NCI-H345 treated with DMSO at 0.1 percent for 48 hours (cell line): ENCODE measurements around the gene ZC3HAV1L.
"Not testable (repeated sequence)": the region's sequence is repeated elsewhere in the genome, so short reads cannot be mapped to it uniquely, and the experiment has no call there.

Experiments
- DNase-seq: peaks from one replicate; lab custom pipeline; 2025; ENCODE audit not compliant: unreplicated experiment; lab: John Stamatoyannopoulos, UW

The ZC3HAV1L gene

GRCh38 chr7:139022286-139022685, 13.6 kb downstream of the ZC3HAV1L start:
- no peak for DNase-seq

GRCh38 chr7:139018910-139019309, 16.9 kb downstream of the ZC3HAV1L start:
- no peak for DNase-seq

- DNase-seq: peak; percentile 61
Observed at GRCh38 chr7:139016931-139017511, 18.8 kb downstream of the ZC3HAV1L start.

GRCh38 chr7:139011373-139011772, 24.5 kb downstream of the ZC3HAV1L start:
- DNase-seq: no peak

GRCh38 chr7:139004321-139005090, 31.3 kb downstream of the ZC3HAV1L start:
- DNase-seq: no peak

DNA sequence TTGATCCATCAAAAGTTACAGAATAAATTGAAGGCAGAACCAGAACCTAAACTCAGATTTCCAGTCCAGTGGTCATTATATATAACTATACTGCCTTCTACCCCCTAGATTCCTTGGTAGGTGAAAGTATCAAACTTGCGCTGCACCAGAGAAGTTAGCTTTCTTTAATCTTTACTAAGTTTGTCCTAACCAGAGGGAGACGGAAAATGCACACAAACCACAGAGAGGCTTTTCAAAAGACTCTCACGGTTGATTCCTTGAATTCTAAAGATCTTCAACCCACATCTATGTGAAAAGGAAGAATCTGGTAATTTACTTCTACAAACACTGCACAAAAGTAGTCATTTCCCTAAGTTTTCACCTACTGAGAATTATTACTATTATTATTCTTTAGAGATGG, 36.4 kb downstream of the ZC3HAV1L start:
- DNase-seq: no peak

- no peak for DNase-seq
Observed at GRCh38 chr7:138992052-138992531, 43.8 kb downstream of the ZC3HAV1L start.

- DNase-seq: no peak
Observed at GRCh38 chr7:138987686-138988085, 48.2 kb downstream of the ZC3HAV1L start.

DNA sequence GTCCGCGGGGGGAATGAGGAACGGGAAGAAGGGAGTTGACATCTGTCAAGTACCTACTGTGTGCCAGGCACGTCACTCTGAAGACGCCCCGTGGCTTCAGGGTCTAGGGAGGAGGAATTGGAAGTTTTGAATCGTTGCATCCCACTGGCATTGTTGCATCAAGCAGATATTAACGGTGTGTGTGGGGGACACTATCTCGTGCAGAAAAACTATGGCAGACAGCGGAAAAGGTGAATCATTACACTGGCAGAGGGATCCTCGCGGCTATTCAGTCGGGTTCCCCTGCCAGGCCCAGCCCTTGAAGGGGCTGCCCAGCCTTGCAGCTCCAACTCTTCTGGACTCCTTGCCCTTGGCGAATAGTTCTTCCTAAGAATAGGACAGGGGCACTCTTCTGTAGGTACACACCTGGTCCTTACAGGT, 53.6 kb downstream of the ZC3HAV1L start:
- no peak for DNase-seq

- peak; percentile 19 for DNase-seq
Observed at GRCh38 chr7:138981332-138982203, 54.3 kb downstream of the ZC3HAV1L start, which contains the start of gene KIAA1549. Gene KIAA1549 (minus strand): TSS chr7:138981389. CDS start chr7:138981269, 120 bp downstream.

DNA sequence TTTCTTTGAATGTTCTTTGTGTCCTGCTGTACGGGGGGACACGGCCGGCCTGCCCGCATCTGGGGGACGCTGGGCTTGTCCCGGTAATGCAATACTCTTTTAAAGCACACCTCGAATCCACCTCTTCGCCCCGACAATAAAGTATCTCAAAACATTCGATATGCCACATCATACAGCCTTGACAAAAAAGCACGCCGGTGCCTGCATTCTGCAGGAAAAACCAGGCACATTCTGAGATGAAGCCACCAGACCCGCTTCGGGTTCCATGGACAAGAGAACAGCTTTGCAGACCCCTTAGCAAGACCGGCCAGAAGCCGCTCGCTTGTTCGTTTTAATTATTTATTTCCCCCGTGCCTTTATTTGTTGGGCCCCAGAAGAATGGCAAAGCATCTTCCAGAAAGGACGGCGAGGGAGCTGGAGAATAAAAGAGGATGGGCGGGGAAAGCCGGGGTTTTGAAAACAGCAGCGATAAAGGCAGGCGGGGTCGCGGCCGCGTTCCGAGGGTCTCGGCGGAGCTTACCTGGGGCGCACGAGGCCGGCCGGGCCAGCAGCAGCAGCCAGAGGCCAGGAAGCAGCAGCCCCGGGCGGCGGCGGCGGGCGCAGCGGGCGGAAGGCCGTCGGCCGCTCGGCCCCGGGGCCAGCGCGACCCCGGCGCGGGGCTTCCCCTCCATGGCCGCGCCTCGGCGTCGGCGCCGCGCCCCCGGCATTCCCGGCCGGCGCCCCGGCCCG, 55.1 kb downstream of the ZC3HAV1L start:
- no peak for DNase-seq

GRCh38 chr7:138979988-138980562, 55.8 kb downstream of the ZC3HAV1L start:
- no peak for DNase-seq

DNA sequence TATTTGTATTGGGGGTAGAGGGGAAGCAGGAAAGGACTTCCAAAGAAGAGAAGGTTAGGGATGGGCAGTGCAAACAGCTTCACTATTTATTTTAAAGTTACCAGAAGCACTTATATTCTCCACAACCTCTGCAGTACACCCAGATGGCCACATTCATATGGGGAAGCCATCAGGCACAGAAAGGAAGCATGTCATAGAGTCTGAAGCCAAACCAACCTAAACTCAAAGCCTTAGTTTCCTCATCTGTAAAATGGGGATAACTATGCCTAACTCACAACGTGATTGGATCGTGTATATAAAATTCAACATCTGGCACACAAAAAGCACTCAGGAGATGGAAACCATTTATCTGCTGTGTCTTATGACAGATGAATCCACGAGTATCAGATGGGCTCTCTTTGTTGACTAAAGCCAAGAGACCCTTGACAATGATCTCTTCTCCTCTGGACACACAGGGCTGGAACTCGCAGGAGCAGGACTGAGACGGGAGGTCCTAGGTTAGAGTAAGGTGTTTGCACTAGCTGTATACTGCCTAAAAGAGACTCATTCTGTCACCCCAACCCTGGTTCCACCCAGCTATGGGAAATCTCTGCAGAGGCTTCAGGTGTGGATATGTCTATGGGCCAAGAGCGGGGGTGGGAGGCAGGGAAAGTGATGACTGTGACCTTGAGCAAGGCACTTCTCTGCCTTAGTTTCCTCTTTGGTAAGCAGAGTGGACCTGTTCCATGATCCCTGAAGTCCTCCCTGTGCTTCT, 56.4 kb downstream of the ZC3HAV1L start:
- no peak for DNase-seq

DNA sequence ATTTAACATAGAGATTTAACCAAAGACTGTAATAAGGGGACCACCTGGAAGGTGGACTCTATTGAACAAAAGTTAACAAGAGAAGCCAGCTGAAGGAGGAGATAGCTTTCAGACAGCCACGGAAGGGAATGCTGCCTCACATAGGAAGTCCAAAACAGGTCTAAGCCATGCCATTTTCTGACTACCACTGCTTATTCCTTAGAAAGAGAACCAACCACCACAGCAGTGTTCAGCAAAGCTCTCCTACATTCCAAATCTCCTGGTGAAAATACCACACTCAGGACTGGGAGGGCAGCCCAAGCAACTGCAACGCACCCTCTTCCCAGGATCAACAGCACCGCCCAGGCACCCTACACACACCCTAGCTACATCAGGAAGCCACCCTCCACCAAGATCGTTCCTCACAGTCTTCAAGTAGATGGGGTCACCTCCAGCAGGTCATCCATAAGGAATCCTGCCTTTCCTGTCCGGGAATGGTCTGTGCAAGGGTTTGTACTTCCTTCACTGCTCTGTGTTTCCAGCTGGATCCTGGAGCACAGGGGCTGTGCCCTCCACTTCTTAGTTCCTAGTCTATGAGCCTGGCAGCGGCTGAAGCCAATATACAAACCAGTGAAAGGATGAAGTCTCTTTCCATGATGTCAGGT, 57.2 kb downstream of the ZC3HAV1L start:
- no peak for DNase-seq

DNA sequence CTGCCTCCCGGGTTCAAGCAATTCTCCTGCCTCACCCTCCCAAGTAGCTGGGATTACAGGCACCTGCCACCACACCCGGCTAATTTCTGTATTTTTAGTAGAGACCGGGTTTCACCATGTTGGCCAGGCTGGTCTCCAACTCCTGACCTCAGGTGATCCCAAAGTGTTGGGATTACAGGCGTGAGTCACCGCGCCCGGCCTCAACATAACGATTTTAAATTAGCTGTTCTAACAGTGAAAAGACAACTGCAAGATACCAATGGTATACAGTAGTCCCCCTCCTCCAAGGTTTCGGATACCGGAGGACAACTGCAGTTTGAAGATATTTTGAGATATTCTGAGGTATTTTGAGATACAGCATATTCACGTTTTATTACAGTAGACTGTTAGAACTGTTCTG, 59.7 kb downstream of the ZC3HAV1L start:
- DNase-seq: not testable (repeated sequence)
